Measurements from ENCODE around the gene BOLL.

- no peak for TF ChIP-seq CTCF (IDR thresholded peaks at IDR 0.05)
- no peak for TF ChIP-seq EZH2 (IDR thresholded peaks at IDR 0.05; ENCODE audit: borderline replicate concordance, insufficient read depth, low read depth, low read length, poor library complexity, severe bottlenecking)
Measured at GRCh38 chr2:197822333-197822732, 37.2 kb upstream of the BOLL start.

Measured in B cell (primary cell).